ENCODE measurements around the gene METTL16. TPM values are rescaled to one million over a fixed set of nuclear protein-coding genes. Genes with fewer than 3 reads are reported as not detected.
"Not testable (repeated sequence)": the region's sequence is repeated elsewhere in the genome, so short reads cannot be mapped to it uniquely, and the experiment has no call there.

METTL16 gene
- polyA plus RNA-seq, 1 donor = 39.2 TPM

DNA sequence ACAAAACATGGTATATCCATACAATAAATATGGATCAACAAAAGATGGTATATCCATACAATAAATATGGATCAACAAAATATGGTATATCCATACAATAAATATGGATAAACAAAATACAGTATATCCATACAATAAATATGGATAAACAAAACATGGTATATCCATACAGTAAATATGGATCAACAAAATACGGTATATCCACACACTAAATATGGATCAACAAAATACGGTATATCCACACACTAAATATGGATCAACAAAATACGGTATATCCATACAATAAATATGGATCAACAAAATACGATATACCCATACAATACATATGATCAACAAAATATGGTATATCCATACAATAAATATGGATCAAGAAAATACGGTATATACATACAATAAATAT is 8.1 kb downstream of the METTL16 start:
- no peak for DNase-seq

DNA sequence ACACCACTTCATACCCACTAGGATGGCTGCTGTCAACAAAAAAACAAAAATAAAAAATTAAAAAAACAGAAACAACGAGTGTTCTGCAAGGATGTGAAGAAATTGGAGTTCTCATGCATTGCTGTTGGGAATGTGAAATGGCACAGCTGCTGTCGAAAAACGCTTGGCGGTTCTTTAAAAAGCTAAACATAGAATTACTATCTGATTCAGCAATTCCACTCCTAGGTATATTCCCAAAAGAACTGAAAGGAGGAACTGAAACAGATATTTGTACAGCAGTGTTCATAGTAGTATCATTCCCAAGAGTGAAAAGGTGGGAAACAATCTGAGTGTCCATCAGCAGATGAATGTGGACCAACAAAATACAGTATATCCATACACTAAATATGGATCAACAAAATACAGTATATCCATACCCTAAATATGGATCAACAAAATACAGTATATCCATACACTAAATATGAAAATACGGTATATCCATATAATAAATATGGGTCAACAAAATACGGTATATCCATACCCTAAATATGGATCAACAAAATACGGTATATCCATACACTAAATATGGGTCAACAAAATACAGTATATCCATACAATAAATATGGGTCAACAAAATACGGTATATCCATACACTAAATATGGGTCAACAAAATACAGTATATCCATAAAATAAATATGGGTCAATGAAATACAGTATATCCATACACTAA is 8.7 kb downstream of the METTL16 start:
- no peak for DNase-seq

DNA sequence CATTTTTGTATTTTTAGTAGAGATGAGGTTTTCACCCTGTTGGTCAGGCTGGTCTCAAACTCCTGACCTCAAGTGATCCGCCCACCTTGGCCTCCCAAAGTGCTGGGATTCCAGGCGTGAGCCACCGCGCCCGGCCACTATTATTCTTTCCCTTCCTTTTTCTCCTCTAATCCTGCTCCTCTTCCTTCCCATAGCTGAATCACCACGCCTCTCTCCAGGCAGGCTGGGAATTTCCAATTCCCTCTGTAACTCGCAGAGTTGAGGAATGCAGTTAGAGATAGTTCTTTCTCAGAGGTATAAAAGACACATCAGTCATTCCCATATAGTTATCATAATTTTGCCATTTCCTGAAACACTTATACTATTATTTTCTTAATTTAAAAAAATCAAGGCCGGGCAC is 11.2 kb downstream of the METTL16 start:
- DNase-seq = no peak

DNA sequence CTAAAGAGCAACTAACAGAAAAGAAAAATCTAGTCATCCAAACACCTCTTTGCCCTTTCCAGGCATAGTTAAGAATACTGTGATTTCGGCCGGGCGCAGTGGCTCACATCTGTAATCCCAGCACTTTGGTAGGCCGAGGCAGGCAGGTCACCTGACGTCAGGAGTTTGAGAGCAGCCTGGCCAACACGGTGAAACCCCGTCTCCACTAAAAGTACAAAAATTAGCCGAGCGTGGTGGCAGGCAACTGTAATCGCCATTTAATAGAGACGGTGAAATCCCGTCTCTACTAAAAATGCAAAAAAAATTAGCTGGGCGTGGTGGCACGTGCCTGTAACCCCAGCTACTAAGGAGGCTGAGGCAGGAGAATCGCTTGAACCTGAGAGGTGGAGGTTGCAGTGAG is 22.4 kb downstream of the METTL16 start:
- DNase-seq = not testable (repeated sequence)

DNA sequence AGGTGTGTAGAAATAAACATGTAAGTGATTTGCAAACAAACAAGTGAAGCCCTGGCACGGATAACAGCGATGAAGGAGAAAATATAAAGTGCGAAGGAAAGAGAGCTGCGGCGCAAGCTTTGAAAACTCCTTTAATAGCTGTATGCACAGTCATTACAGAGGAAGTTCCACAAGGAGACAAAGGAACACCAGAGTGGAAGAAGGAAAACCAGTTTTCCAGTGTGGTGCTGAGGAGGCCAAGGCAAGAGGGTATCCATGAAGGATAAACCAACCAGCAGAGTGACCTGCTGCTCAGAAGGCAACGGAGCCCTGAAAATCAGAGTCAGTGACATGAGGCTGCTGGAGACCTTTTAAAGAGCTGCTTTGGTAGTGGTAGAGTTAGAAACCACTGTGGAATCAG is 24.4 kb downstream of the METTL16 start:
- DNase-seq = no peak

DNA sequence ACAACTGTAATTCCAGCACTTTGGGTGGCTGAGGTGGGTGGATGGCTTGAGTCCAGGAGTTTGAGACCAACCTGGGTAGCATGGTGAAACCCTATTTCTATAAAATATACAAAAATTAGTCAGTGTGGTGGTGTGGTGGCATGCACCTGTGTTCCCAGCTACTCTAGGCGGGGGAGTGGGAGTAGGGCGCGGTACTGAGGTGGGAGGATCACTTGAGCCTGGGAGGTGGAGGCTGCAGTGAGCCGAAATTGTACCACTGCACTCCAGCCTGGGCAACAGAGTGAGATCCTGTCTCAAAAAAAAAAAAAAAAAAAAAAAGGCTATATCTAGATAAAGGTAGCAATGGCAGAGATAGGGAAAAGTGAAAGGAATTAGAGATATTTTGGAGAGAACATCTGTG is 25.0 kb downstream of the METTL16 start:
- not testable (repeated sequence) for DNase-seq

DNA sequence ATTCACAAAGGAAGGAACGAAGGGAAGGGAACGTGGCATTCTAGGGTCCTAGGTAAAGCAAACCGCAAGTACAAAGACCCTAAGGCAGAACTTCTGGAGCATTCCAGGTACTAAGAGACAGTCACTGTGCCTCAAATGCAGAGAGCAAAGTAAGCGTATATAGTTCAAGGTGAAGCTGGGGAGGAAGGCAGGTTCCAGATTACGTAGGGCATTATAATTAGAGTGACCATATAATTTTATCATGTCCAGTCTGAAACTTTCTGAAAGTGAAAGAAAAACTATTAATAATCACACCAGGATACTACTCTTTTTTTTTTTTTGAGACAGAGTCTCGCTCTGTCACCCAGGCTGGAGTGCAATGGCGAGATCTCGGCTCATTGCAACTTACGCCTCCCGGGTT is 25.7 kb downstream of the METTL16 start:
- no peak for DNase-seq

DNA sequence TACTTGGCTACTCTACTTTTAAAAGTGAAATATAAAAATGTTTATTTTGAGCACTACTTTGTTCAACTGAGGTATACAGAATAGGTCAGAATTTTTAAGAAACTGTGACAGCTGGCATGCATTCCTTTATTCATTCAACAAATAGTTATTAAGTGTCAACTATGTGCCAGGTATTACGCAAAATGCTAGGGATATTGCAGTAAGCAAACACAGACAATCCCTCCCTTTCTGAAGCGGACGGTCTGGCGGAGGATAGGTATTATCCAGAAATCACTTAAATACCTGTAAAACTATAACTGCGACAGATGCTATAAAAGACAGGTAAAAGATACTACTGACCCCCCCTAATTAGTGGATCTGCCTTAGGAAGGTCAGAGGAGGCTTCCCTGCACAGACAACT is 26.1 kb downstream of the METTL16 start:
- no peak for DNase-seq

DNA sequence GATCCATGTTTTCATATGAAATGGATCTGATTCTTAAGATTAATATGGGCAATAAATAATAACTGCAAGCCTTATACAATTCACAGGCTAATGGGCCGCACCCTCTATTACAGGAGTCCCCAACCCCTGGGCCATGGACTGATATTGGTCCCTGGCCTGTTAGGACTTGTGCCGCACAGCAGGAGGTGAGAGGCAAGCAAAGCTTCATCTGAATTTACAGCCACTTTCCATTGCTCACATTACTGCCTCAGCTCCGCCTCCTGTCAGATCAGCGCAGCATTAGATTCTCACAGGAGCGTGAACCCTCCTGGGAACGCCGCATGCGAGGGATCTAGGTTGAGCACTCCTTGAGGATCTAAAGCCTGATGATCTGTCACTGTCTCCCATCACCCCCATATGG is 26.8 kb downstream of the METTL16 start:
- DNase-seq = no peak

DNA sequence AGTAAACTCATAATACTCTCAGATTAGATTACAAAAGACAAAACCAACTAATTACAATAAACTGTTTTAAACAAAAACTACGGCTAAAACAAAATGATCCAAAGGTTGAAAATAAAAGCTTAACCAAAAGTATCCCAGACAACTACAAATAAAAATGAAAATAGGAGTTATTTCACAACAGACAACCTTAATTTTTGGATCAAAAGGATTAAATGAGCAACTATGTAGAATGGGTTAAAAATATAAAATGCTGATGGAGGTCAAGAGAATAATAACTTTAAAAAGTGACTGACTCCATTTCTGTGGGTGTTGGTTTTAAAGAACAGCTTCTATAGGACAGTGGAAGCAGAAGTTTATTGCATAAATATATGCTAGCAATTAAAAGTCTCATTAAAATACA is 28.6 kb downstream of the METTL16 start:
- DNase-seq = no peak

DNA sequence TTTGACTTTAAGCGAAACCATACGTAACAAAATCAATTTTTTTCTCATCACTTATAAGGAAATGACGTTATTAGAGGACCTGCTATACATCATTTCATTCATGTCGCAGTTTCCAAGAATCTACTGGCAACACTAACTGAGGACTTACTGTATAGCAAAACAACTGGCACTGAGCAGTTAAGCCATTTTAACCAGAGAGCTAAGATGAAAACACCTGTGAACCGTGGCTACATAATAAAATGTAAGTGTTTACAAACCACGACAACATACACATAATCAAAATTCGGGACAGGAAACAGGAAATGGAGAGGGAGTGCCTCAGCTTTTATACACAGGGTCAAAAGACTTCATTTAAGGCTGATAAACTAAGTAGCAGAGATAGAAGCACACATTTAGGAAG is 29.5 kb downstream of the METTL16 start:
- DNase-seq = no peak

DNA sequence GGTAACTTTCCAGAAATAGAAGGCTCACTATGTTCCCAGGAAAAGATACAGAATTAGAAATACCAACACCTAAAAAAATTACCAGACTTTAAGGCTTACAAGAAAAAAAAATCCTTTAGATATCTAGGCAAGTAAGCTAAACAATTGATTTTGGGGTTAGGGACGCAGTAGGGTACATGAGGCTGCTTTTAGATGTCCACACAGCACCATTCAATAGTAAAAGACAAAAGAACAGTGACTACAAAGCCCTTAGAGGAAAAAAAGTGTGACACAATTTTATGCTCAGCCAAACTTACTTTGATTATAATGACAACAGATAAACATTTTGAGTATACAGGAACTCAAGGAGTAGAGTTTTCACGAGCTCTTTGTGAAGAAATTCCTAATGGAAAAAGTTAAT is 29.9 kb downstream of the METTL16 start:
- DNase-seq = no peak

DNA sequence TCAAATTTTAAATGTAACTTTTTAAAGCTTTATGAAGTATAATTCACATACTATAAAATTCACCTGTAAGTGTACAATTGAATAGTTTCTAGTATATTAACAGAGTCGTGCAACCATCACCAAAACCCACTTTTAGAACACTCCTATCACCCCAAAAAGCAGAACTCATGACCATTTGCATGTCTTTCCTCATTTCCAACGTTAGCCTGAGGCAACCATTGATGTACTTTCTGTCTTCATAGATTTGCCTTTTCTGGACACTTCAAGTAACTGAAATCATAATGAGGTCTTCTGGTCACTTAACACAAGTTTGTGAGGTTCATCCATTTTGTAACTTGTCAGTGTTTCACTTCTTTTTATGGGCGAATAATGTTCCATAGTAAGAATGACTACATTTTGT is 33.2 kb downstream of the METTL16 start:
- DNase-seq = no peak

DNA sequence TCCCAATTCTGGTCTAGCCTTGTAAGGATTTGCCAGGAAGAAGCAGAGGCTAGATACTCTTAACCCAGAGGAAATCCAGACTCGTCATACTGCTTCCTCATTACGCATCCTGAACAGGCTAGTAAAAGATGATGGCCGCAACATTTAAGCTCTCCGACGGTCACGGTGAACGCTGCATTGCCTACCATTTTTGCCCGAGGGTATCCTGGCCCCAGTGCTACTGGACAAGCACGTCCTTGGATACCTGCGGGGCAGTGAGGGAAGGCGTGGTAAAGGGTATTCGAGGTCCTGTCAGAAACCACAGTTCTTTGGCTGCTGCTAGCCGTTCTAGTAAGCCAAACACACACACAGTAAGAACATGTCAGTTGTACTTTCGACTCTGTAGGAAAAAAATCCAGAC is 36.6 kb downstream of the METTL16 start:
- DNase-seq = no peak

DNA sequence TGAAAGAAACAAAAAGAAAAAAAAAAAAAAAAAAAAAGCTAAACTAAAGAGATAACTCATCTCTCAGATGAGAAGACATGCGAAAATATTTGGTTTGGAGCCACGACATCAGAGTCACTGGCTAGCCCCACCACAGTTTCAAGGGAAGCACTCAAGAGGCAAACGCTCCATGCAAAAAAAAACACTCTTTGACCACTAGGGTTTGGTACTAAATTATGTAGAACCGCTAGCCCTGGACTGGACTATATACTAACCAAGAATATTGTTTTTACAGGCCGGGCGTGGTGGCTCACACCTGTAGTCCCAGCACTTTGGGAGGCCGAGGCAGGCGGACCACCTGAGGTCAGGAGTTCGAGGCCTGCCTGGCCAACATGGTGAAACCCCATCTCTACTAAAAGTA is 37.3 kb downstream of the METTL16 start:
- DNase-seq = no peak

DNA sequence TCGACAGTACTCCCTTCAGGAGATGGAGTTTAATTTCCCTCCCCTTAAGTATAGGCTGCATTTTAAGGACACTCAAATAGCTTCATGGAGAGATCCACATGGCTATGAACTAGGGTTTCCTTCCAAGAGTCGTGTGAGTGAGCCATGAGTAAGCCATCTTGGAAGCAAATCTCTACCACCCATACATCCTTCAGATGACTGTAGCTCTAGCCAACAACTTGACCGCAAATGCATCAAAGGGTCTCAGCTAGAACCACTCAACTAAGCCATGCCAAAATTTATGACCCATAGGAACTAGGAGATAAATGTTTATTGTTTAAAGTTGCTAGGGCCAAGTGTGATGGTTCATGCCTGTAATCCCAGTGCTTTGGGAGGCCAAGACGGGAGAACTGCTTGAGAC is 43.4 kb downstream of the METTL16 start:
- DNase-seq = no peak

DNA sequence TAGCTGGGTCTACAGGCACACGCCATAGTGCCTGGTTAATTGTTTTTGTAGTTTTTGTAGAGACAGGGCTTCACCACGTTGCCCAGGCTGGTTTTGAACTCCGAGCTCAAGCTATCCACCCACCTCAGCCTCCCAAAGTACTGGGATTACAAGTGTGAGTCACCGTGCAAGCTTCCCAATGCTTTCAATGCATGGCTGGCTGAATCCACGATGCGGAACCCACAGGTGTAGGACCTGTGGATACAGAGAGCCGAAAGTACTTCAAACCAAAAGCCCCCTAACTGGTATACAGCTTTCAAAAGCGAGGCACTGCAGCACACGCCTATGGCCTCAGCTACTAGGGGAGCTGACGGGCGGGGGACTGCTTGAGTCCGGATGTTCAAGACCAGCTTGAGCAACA is 44.8 kb downstream of the METTL16 start:
- no peak for DNase-seq

DNA sequence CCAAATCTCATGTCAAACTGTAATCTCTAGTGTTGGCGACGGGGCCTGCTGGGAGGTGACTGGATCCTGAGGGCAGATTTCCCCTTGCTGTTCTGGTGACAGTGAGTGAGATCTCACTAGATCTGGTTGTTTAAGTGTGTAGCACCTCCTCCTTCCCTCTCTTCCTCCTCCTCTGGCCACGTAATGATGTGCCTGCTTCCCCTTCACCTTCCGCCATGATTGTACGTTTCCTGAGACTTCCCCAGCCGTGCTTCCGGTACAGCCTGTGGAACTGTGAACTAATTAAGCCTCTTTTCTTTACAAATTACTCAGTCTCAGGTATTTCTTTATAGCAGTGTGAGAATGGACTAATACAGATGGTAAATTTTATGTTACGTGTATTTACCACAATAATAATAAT is 49.2 kb downstream of the METTL16 start:
- DNase-seq = no peak

DNA sequence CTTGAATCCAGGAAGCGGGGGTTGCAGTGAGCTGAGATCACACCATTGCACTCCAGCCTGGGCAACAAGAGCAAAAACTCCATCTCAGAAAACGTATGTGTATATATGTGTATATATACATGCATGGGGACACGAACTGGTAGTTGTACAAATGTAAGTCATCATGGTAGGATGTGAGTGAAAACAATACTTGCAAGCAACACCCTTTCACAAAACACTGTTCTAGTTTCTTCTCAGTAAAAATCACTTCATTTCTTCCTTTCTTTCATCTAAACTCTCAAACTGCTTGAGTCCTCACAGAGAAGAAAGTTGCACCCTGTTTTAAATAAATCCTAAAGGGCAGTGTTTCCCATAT is 51.8 kb downstream of the METTL16 start:
- DNase-seq = no peak

DNA sequence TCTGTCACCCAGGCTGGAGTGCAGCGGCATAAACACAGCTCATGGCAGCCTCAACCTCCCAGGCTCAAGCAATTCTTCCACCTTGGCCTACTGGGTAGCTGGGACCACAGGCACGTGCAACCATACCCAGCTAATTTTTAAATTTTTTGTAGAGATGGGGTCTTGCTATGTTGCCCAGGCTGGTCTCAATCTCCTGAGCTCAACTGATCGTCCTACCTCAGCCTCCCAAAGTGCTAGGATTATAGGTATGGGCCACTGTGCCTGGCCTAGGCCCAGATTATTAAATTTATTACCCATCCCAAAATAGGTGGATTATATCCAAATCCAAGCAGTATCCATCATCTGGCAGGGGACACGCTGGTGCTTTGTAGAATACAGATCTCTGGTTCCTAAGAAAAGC is 53.8 kb downstream of the METTL16 start:
- DNase-seq = no peak

DNA sequence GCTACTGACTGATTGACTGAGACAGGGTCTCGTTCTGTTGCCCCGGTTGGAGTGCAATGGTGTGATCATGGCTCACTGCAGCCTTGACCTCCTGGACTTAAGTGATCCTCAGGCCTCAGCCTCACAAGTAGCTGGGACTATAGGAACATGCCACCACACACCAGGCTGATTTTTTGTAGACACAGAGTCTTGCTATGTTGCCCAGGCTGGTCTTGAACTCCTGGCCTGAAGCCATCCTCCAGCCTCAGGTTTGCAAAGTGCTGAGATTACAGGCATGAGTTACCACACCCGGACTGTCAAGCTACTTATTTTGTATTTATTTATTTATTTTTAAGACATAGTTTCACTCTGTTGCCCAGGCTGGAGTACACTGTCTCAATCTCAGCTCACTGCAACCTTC is 55.2 kb downstream of the METTL16 start:
- no peak for DNase-seq

DNA sequence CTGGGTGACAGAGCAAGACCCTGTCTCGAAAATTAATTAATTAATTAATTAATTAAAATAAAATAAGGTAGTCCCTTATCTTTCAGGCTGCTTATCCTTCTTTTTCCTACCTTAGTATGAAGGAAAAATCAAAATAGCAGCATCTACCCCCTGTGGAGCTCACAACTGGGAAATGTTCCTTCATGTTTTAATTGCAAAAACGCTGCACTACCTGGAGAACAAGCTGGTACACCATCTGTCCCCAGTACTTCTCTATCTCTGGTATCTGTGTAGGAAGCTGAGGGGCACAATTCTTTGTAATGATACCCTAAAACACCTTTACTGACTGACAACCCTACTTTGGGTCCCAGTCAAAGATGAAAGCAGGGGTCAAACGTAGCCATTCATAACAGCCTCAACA is 55.7 kb downstream of the METTL16 start:
- DNase-seq = no peak

DNA sequence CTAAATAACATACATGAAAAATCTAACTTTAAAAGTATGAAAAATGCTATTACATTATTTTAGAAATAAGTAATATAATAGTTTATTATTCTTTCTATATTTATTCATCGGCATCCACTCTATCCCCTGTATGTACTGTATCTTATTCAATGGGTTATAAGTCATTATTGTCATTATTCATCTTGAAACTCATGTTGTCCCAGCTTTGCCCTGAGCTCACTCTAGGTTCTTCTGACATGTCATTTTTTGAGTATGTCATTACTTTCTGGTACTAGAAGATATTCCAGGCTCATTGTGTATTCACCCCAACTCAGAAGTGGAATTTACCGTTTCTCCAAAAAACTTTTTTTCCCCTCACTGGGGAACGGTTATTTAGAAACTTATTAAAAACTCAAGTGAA is 57.8 kb downstream of the METTL16 start:
- DNase-seq = no peak

DNA sequence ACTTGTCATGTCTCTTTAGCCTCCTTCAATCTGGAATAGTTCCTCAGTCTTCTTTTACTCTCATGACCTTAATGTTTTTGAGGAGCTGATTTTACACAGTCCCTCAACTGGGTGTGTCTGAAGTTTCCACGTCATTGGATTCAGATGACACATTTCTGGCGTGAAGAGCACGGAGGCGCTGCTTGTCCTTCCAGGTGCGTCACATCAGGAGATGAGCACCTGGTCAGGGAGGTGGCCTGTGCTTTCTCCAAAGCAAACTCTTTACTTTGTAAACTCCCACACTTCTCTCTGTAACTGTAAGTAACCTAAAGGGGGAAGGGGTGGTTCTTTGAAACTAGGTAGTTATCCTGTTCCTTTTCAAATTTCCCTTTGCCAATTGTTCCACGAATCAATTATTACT is 58.4 kb downstream of the METTL16 start:
- no peak for DNase-seq

DNA sequence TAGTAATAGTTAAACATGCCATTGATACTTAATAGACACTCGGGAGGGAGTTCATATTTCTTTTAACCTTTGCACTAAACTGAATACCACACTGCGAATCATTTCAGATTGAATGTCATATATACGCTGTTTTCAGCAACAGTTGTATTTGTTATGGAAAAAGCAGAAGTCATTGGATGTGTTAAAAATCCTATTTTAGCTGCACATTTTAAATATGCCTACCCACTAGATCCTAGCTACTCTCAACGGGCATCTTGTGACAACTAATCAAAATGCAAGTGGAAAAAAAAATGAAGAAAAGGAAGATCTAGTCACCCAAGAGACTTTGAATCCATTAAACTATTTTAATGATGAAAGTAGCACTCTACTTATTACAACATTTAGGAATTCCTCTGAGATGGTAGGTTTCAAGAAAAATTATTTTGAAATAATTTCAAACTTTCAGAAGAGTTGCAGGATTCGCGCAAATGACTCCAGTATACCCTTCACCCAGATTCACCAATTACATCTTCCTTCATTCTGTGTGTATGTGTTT is 59.4 kb downstream of the METTL16 start:
- no peak for DNase-seq

Measured in left kidney (tissue), 2 donors.